GM21723 (cell line): Measurements from ENCODE around the gene MTMR12.
A peak's percentile ranks its signal among the peaks of the same experiment; 100 is the strongest.

Experiments used
- ATAC-seq: cut with Tn5 transposase; IDR thresholded peaks from one replicate; pipeline ENCODE4 v1.9.1; 2021; ENCODE audit warnings: mild to moderate bottlenecking, moderate library complexity; ENCODE audit not compliant: unreplicated experiment

The MTMR12 gene

GRCh38 chr5:32312595-32313332 is at the start of gene MTMR12:
MTMR12 (minus strand) TSS chr5:32312939; CDS start chr5:32312838, 101 bp downstream.
- ATAC-seq, result peak; percentile 95

- no peak for ATAC-seq
These were observed 49.8 kb upstream of the MTMR12 start for GRCh38 chr5:32362527-32362926.

GRCh38 chr5:32360906-32361305 is 48.2 kb upstream of the MTMR12 start:
- ATAC-seq, result no peak

- ATAC-seq, result no peak
These were observed 45.9 kb upstream of the MTMR12 start for GRCh38 chr5:32358611-32359010.

- ATAC-seq, result no peak
These were observed 44.9 kb upstream of the MTMR12 start for GRCh38 chr5:32357658-32358057.

GRCh38 chr5:32355686-32356085 is 42.9 kb upstream of the MTMR12 start:
- ATAC-seq, result no peak

- ATAC-seq, result no peak
These were observed 40.7 kb upstream of the MTMR12 start for GRCh38 chr5:32353420-32353819.

- ATAC-seq, result no peak
These were observed 39.9 kb upstream of the MTMR12 start for GRCh38 chr5:32352685-32353084.

- no peak for ATAC-seq
These were observed 34.1 kb upstream of the MTMR12 start for GRCh38 chr5:32346869-32347268.

- ATAC-seq, result no peak
These were observed 30.4 kb upstream of the MTMR12 start for GRCh38 chr5:32343058-32343672.

GRCh38 chr5:32342656-32343055 is 29.9 kb upstream of the MTMR12 start:
- ATAC-seq, result no peak

GRCh38 chr5:32339878-32340277 is 27.1 kb upstream of the MTMR12 start:
- no peak for ATAC-seq

- no peak for ATAC-seq
These were observed 26.5 kb upstream of the MTMR12 start for GRCh38 chr5:32339198-32339597.

GRCh38 chr5:32332966-32333365 is 20.2 kb upstream of the MTMR12 start:
- no peak for ATAC-seq

- no peak for ATAC-seq
These were observed 19.6 kb upstream of the MTMR12 start for GRCh38 chr5:32332361-32332760.

- no peak for ATAC-seq
These were observed 19.2 kb upstream of the MTMR12 start for GRCh38 chr5:32331935-32332274.

GRCh38 chr5:32331217-32331934 is 18.6 kb upstream of the MTMR12 start:
- ATAC-seq, result no peak

- no peak for ATAC-seq
These were observed 17.6 kb upstream of the MTMR12 start for GRCh38 chr5:32330126-32330971.

GRCh38 chr5:32329395-32329834 is 16.7 kb upstream of the MTMR12 start:
- ATAC-seq, result peak; percentile 86

GRCh38 chr5:32326216-32326772 is 13.6 kb upstream of the MTMR12 start:
- no peak for ATAC-seq

GRCh38 chr5:32325616-32326015 is 12.9 kb upstream of the MTMR12 start:
- ATAC-seq, result no peak
